Measurements from ENCODE around the gene CUX1. TPM values are rescaled to one million over a fixed set of nuclear protein-coding genes. Genes with fewer than 3 reads are reported as not detected.

The CUX1 gene
- total and polyA plus RNA-seq, 7 experiments from 2014 or later: 10.1 to 81.6 (median 42.5) TPM

DNA sequence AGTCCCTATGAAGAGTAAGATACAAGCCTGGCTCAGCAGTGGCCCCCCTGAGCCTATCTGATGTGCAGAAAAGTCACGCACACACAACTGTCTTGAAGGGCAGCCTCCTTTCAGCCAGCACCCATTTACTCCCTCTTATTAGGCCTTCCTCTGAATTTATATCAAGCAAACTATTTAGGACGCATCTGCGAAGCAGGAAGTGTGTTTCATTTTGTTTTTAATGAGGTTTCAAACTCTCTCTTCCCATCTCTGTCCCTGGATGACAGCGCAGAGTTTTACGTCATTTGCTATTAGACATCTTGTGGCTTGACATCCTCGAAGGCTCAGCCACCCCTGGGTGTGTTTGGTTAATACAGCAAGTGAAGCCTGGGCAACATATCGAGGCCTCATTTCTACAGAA lies 79.5 kb downstream of the CUX1 start:
- ChIA-PET POLR2A (no interaction called here), CTCF (no interaction called here)
- no peak overlapping the region for H3K4me3 ChIP-seq (ENCODE audit: low read length)
- intact Hi-C loops (cut with micrococcal nuclease): no loop called here
- peak overlapping the region in 1 of 9 donors; percentile 1 for H3K27ac Mint-ChIP-seq
- no peaks in the 10 kb centered on the region for H3K9me3 ChIP-seq (ENCODE audit: control insufficient read depth in 2 of 3, low read length in 3 of 3)
- H3K36me3 Mint-ChIP-seq: peaks cover 0 to 4% (median 0%) of the 10 kb centered on the region in 5 donors
- H3K27me3 Mint-ChIP-seq: no peaks in the 10 kb centered on the region
- DNase-seq (no peak), ATAC-seq (peak; percentile 31)
- no peaks in the 10 kb centered on the region for H3K9me3 Mint-ChIP-seq
- H3K36me3 ChIP-seq (ENCODE audit: control insufficient read depth in 2 of 3, insufficient read depth in 3 of 3, low read length in 3 of 3): peaks cover 0 to 2% (median 0%) of the 10 kb centered on the region in 3 experiments
- H3K4me3 Mint-ChIP-seq: no peak overlapping the region
- no peaks in the 10 kb centered on the region for H3K4me1 ChIP-seq (ENCODE audit: control insufficient read depth in 2 of 2, insufficient read depth in 2 of 2, low read length in 2 of 2)
- H3K4me1 Mint-ChIP-seq: peaks cover 0 to 28% (median 17%) of the 10 kb centered on the region in 7 donors
- no peaks in the 10 kb centered on the region for H3K27me3 ChIP-seq (ENCODE audit: control insufficient read depth in 2 of 2, insufficient read depth in 2 of 2, low read length in 2 of 2)
- H3K27ac ChIP-seq (ENCODE audit: low read depth, low read length): no peak overlapping the region

DNA sequence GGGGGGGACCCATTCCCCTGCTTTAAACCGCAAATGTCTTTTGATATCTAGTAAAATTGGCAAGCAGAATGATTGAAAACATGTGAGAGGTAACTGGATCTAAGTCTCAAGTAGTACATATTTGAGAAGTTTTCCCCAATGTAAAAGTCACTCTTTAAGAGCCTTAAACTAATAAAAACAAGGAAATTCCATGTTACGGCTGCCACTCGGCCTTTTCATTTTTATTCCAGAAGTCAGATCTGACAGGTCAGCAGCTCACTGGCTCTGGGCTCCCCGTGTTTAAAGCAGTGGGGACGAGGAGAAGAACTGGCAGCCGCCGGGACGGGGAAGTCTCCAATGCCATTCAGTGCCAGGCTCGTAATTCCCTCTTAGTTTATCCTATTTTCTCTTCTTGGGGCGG lies 80.7 kb downstream of the CUX1 start:
- Histone ChIP-seq H3K9me3 (ENCODE audit: control insufficient read depth in 2 of 3, low read length in 3 of 3) (no peaks in the 10 kb centered on the region), H3K36me3 (ENCODE audit: control insufficient read depth in 2 of 3, insufficient read depth in 3 of 3, low read length in 3 of 3) (peaks cover 0 to 2% (median 0%) of the 10 kb centered on the region in 3 experiments), H3K27ac (ENCODE audit: low read depth, low read length) (no peak overlapping the region), H3K4me3 (ENCODE audit: low read length) (no peak overlapping the region), H3K4me1 (ENCODE audit: control insufficient read depth in 2 of 2, insufficient read depth in 2 of 2, low read length in 2 of 2) (no peaks in the 10 kb centered on the region), H3K27me3 (ENCODE audit: control insufficient read depth in 2 of 2, insufficient read depth in 2 of 2, low read length in 2 of 2) (no peaks in the 10 kb centered on the region)
- Mint-ChIP-seq H3K36me3 (peaks cover 0 to 4% (median 0%) of the 10 kb centered on the region in 5 donors), H3K9me3 (no peaks in the 10 kb centered on the region), H3K27ac (no peak overlapping the region), H3K27me3 (no peaks in the 10 kb centered on the region), H3K4me3 (no peak overlapping the region), H3K4me1 (peaks cover 0 to 25% (median 16%) of the 10 kb centered on the region in 7 donors)
- intact Hi-C loops (cut with micrococcal nuclease): no loop called here
- ATAC-seq: no peak
- POLR2A ChIA-PET: no interaction called here
- DNase-seq: no peak
- CTCF ChIA-PET: no interaction called here

DNA sequence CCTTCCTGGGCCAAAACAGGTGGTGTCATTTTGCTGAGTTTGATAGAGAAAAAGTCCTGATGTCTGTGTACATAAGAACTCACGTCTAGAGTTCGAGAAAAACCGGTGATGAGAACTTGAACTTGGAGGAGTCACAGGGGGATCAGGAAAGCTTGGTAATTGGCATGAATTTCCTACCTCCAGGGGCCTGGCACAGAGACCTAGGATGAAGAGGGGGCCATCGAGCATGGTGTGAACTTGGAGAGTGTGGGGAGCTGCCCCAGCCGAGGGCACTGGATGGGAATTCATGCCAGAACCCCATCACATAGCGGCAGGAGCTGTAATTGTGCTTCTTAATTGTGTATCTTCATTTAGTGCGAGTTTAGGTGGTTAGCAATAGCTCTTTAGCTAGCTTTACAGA lies 82.2 kb downstream of the CUX1 start:
- H3K27ac ChIP-seq (ENCODE audit: low read depth, low read length): no peak overlapping the region
- H3K4me3 Mint-ChIP-seq: no peak overlapping the region

DNA sequence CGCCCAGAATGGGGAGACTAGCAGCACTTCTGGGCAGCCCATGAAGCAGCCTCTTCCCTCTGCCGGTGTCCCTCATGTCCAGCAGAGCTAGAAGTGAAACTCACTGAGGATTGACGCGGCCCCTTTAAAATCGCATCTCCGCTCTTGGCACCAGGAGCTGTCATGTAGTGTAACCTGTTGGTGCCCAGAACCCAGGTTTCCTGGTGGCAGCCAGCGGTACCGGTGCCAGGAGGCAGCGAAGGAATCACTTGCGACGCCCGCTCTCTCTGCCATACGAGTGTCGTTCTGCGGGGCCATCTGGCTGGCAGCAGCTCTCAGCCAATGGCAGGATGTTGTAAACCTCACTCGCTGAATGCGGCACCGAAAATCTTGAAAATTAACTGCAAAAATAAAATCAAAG lies 82.7 kb downstream of the CUX1 start:
- peaks cover 0 to 24% (median 16%) of the 10 kb centered on the region in 7 donors for H3K4me1 Mint-ChIP-seq
- intact Hi-C loops (cut with micrococcal nuclease): no loop called here
- H3K36me3 Mint-ChIP-seq: peaks cover 0 to 4% (median 0%) of the 10 kb centered on the region in 5 donors
- H3K27ac Mint-ChIP-seq: no peak overlapping the region
- ChIA-PET CTCF (no interaction called here), POLR2A (no interaction called here)
- Histone ChIP-seq H3K9me3 (ENCODE audit: control insufficient read depth in 2 of 3, low read length in 3 of 3) (no peaks in the 10 kb centered on the region), H3K4me3 (ENCODE audit: low read length) (no peak overlapping the region), H3K27me3 (ENCODE audit: control insufficient read depth in 2 of 2, insufficient read depth in 2 of 2, low read length in 2 of 2) (no peaks in the 10 kb centered on the region), H3K27ac (ENCODE audit: low read depth, low read length) (no peak overlapping the region), H3K36me3 (ENCODE audit: control insufficient read depth in 2 of 3, insufficient read depth in 3 of 3, low read length in 3 of 3) (peaks cover 0 to 2% (median 0%) of the 10 kb centered on the region in 3 experiments), H3K4me1 (ENCODE audit: control insufficient read depth in 2 of 2, insufficient read depth in 2 of 2, low read length in 2 of 2) (no peaks in the 10 kb centered on the region)
- no peak for DNase-seq
- H3K4me3 Mint-ChIP-seq: no peak overlapping the region
- no peaks in the 10 kb centered on the region for H3K27me3 Mint-ChIP-seq
- no peaks in the 10 kb centered on the region for H3K9me3 Mint-ChIP-seq
- ATAC-seq: no peak

More for the DNA sequence above, 82.2 kb downstream of the CUX1 start:
- Mint-ChIP-seq H3K4me1 (peaks cover 0 to 24% (median 16%) of the 10 kb centered on the region in 7 donors), H3K9me3 (no peaks in the 10 kb centered on the region), H3K36me3 (peaks cover 0 to 4% (median 0%) of the 10 kb centered on the region in 5 donors), H3K27ac (peak overlapping the region in 1 of 9 donors; percentile 4), H3K27me3 (no peaks in the 10 kb centered on the region)
- H3K27me3 ChIP-seq (ENCODE audit: control insufficient read depth in 2 of 2, insufficient read depth in 2 of 2, low read length in 2 of 2): no peaks in the 10 kb centered on the region
- no peaks in the 10 kb centered on the region for H3K9me3 ChIP-seq (ENCODE audit: control insufficient read depth in 2 of 3, low read length in 3 of 3)
- ChIA-PET POLR2A (no interaction called here), CTCF (no interaction called here)
- no peak for DNase-seq
- no peak for ATAC-seq
- intact Hi-C loops (cut with micrococcal nuclease): no loop called here
- H3K4me3 ChIP-seq (ENCODE audit: low read length): no peak overlapping the region
- H3K36me3 ChIP-seq (ENCODE audit: control insufficient read depth in 2 of 3, insufficient read depth in 3 of 3, low read length in 3 of 3): peaks cover 0 to 2% (median 0%) of the 10 kb centered on the region in 3 experiments
- no peaks in the 10 kb centered on the region for H3K4me1 ChIP-seq (ENCODE audit: control insufficient read depth in 2 of 2, insufficient read depth in 2 of 2, low read length in 2 of 2)

DNA sequence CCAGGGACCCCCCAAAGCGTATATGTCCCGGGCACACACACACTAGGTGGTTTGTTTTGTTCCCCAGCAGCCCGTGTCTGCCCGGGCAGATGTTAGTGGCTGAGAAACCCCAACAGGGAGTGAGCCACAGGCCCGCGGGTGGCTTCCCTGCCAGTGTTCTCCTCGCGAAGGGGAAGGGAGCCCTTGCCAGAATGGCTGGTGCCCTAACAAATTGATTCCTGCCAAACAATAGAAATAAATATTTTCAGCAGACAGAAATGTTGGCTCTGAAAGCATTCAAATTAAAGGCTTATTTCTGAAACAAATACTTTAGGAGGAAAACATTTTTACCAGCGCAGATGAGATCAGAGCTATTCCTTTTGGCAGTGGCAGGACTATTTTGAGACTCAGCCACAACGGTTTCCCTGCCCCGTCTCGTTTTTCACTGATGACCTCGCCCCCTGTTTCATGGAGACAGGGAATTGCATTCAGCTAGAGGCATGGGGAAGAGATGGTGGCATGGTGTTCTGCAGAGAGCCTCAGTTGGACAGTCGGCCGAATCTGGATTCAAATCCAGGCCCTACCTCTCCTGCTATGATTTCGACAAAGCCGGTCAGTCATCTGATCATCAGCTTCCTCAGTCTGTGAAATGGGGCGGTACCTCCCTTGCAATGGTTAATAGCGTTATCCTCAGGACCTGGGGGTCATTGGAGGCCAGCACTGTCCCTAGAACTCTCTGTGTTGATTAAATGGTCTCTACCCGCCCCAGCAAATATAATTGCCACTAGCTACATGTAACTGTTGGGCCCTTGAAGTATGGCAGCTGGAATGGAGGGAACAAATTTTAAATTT lies 84.5 kb downstream of the CUX1 start:
- no peaks in the 10 kb centered on the region for H3K9me3 ChIP-seq (ENCODE audit: control insufficient read depth in 2 of 3, low read length in 3 of 3)
- H3K27ac Mint-ChIP-seq: no peak overlapping the region
- ChIA-PET CTCF (no interaction called here), POLR2A (no interaction called here)
- H3K36me3 ChIP-seq (ENCODE audit: control insufficient read depth in 2 of 3, insufficient read depth in 3 of 3, low read length in 3 of 3): no peaks in the 10 kb centered on the region
- no peak overlapping the region for H3K4me3 ChIP-seq (ENCODE audit: low read length)
- H3K4me1 Mint-ChIP-seq: peaks cover 0 to 17% (median 13%) of the 10 kb centered on the region in 7 donors
- H3K36me3 Mint-ChIP-seq: peaks cover 0 to 4% (median 0%) of the 10 kb centered on the region in 5 donors
- no peak for ATAC-seq
- no peaks in the 10 kb centered on the region for H3K27me3 Mint-ChIP-seq
- no peaks in the 10 kb centered on the region for H3K9me3 Mint-ChIP-seq
- intact Hi-C loops (cut with micrococcal nuclease): no loop called here
- no peak overlapping the region for H3K4me3 Mint-ChIP-seq
- H3K27ac ChIP-seq (ENCODE audit: low read depth, low read length): no peak overlapping the region
- no peaks in the 10 kb centered on the region for H3K4me1 ChIP-seq (ENCODE audit: control insufficient read depth in 2 of 2, insufficient read depth in 2 of 2, low read length in 2 of 2)
- no peaks in the 10 kb centered on the region for H3K27me3 ChIP-seq (ENCODE audit: control insufficient read depth in 2 of 2, insufficient read depth in 2 of 2, low read length in 2 of 2)
- no peak for DNase-seq

DNA sequence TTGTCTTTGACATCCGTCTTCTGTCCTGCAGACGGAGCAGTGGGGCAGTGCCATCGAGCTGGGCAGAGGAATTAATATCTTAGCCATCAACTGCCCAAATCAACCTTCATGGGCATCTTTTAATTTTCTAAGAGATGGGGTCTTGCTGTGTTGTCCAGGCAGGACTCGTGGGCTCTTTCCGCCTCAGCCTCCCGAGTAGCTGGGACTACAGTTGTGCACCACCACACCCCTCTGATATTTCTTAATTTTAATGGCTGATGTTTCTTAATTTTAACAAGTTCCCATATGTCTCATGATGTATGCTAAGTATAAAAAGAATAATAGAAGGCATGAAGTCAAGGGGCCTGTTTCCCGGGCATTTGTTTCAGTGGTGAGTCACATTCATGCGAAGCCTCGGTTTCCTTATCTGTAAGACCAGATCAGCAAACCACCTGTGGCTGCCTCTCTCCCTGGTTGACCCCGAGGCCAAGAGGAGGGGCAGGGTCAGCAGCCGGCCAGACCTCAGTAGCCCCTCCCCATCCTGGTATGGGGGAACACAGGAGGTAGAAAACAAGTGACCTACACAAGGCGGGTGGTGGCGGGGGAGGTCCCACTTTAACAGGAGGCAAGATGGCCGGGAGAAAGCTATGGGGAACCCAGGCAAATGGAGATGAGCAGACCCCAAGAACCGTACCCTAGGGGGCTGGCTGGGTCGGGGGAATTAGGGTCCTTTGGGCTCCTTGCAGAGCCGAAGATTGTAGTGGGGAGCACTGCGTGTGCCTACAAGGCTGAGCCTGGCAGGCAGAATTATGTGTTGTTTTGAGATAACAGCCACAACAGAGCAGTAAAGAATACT lies 85.5 kb downstream of the CUX1 start:
- CTCF ChIA-PET: no interaction called here
- Histone ChIP-seq H3K9me3 (ENCODE audit: control insufficient read depth in 2 of 3, low read length in 3 of 3) (no peaks in the 10 kb centered on the region), H3K27me3 (ENCODE audit: control insufficient read depth in 2 of 2, insufficient read depth in 2 of 2, low read length in 2 of 2) (no peaks in the 10 kb centered on the region), H3K4me1 (ENCODE audit: control insufficient read depth in 2 of 2, insufficient read depth in 2 of 2, low read length in 2 of 2) (no peaks in the 10 kb centered on the region), H3K27ac (ENCODE audit: low read depth, low read length) (no peak overlapping the region), H3K4me3 (ENCODE audit: low read length) (no peak overlapping the region), H3K36me3 (ENCODE audit: control insufficient read depth in 2 of 3, insufficient read depth in 3 of 3, low read length in 3 of 3) (no peaks in the 10 kb centered on the region)
- H3K4me3 Mint-ChIP-seq: no peak overlapping the region
- H3K27me3 Mint-ChIP-seq: no peaks in the 10 kb centered on the region
- H3K27ac Mint-ChIP-seq: no peak overlapping the region
- POLR2A ChIA-PET: no interaction called here
- H3K36me3 Mint-ChIP-seq: peaks cover 0 to 4% (median 0%) of the 10 kb centered on the region in 5 donors
- peaks cover 0 to 17% (median 11%) of the 10 kb centered on the region in 7 donors for H3K4me1 Mint-ChIP-seq
- no peak for ATAC-seq
- no peaks in the 10 kb centered on the region for H3K9me3 Mint-ChIP-seq
- intact Hi-C loops (cut with micrococcal nuclease): no loop called here
- no peak for DNase-seq
